HG03025 (cell line): ENCODE measurements around the gene GOLGA2.
"Not testable (repeated sequence)": the region's sequence is repeated elsewhere in the genome, so short reads cannot be mapped to it uniquely, and the experiment has no call there.

Source experiments
- ATAC-seq: cut with Tn5 transposase; IDR thresholded peaks from one replicate; pipeline ENCODE4 v1.9.1; 2021; ENCODE audit warnings: mild to moderate bottlenecking, moderate library complexity; ENCODE audit not compliant: unreplicated experiment, low FRiP score

The GOLGA2 gene

DNA sequence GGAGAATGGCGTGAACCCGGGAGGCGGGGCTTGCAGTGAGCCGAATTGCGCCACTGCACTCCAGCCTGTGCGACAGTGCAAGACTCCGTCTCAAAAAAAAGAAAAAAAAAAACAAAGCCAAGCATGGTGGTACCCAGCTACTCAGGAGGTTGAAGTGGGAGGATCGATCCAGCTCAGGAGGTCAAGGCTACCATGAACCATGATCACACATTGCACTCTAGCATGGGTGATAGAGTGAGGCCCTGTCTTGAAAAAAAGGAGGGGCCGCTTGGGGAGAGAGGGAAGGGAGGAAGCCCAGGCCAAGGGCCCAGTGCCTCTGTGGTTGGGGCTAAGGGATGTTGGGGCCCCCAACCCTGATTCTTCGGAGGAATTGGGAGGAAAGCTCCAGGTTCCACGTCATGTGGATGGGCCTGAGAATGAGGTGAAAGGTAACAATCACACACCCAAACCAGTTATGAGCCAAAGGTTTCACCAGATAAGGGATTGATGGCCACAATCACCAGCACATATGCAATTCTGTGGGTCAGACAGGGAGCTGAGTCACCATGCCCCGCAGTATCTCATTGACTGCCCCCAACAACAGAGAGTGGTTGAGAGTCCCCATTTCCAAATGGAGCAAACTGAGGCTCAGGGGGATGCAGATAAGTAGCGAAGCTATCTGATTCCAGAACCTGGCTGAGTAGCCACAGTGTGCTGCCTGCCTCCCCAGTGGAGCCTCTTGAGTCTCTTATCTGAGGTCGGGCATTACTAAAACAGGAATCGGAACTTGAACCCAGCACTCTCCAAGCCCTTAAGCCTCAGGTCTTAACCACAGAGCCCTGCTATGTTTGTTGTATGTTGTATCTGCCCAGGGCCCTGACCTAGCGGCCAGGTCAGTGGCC, 20.8 kb upstream of the GOLGA2 start:
- ATAC-seq: no peak

DNA sequence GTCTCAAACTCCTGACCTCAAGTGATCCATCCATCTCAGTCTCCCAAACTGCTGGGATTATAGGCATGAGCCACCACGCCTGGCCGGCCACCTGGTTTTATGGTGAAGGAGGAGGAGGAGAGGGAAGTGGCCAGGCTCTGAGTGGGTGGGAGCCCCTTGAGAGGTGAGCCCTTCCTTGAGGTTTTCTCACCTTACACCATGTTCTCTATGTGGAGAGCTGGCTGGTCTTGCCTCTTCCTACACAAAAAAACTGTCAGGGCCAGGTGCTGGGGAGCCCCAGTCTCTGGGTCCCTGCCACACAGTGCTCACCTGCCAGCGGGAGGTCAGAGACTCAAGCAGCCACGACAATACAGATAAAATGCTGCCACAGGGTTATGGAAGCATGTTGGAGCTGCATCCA, 18.3 kb upstream of the GOLGA2 start:
- no peak for ATAC-seq

DNA sequence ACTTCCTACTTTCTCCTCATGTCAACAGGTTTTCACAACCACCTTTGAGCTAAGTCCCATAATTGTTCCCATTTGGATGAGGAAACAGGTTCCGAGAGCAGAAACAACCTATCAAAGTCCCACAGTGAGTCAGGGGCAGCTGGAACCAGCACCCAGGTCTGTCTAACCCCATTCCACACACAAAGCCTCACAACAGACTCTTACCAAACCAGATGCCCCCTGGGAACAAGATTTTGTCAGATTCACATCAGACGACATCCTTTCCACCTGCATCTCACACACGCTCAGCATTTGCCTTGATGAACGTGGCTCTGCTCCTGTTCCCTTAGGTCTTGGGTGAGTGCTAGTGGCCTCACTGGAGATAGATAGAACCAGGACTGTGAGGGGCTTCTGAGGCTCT, 17.3 kb upstream of the GOLGA2 start:
- ATAC-seq: no peak

DNA sequence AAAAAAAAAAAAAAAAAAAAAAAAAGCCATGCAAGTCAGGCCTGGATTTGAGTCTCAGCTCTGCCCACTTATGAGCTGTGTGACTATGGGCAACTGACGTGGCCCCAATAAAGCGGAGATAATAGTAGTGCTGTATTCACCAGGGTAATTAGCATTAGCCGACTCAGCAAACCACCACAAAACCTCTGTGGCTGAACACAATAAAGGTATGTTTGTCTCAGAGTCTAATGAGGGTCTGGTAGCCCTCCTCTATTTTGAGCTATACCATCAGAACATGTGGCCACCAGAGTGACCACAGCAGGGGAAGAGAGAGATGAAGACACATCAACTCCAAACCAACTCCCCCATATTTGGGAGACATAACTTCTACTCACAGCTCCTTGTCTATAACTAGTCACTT, 16.2 kb upstream of the GOLGA2 start:
- ATAC-seq: no peak

- no peak for ATAC-seq
These were observed 12.6 kb upstream of the GOLGA2 start for GRCh38 chr9:128288273-128289004.

- no peak for ATAC-seq
These were observed 10.6 kb upstream of the GOLGA2 start for GRCh38 chr9:128286440-128286839.

DNA sequence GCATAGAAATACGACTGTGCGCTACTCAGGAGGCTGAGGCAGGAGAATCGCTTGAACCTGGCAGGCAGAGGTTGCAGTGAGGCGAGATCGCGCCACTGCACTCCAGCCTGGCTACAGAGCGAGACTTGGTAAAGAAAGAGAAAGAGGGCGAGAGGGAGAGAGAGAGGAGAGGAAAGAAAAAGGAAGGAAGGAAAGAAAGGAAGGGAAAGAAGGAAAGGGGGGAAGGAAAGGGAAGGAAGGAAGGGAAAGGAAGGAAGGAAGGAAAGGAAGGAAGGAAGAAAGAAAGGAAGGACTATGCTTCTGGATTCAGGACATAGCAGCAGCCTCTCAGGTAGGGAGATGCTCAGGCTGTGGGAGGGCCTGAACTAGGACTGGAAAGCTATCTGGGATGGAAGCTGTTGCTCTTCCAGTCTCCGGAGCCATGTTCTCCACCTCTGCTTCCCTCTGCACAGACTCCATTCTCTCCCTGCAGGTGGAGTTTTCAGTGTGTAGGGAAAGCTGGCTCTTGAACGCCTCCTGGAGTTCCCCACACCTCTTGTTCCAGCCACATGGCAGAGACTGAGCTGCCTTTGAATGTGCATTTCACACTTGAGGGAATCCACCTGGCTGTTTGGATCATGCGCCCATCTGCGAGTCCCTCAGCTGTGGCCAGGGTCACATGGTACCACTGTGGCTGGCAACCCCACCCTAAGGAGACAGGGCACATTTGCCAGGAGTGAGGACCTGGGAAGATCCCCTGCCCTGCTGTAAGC, 9.4 kb upstream of the GOLGA2 start:
- no peak for ATAC-seq

GRCh38 chr9:128282500-128282899, 6.7 kb upstream of the GOLGA2 start:
- no peak for ATAC-seq

DNA sequence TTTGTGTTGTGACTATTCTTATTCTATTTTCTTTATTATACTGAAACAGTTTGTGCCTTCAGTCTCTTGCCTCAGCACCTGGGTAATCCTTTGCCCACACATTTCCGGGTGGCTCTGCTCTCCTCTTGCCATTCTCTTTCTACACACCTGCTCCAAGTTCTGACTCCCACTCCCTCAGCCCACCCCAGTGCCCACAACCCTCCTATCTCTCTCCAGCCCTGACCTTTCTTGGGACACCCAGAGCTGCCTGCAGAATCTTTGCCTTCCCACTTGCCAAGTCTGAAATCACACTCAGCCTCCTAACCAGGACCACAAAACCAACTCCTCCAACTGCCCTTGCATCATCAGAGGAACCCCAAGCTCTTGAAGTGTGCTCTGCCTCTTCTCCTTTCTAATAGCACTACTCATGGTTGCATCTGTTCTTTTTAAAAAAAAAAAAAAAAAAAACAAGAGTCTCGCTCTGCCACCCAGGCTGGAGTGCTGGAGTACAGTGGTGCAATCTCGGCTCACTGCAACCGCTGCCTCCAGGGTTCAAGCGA, 4.3 kb upstream of the GOLGA2 start:
- no peak for ATAC-seq

DNA sequence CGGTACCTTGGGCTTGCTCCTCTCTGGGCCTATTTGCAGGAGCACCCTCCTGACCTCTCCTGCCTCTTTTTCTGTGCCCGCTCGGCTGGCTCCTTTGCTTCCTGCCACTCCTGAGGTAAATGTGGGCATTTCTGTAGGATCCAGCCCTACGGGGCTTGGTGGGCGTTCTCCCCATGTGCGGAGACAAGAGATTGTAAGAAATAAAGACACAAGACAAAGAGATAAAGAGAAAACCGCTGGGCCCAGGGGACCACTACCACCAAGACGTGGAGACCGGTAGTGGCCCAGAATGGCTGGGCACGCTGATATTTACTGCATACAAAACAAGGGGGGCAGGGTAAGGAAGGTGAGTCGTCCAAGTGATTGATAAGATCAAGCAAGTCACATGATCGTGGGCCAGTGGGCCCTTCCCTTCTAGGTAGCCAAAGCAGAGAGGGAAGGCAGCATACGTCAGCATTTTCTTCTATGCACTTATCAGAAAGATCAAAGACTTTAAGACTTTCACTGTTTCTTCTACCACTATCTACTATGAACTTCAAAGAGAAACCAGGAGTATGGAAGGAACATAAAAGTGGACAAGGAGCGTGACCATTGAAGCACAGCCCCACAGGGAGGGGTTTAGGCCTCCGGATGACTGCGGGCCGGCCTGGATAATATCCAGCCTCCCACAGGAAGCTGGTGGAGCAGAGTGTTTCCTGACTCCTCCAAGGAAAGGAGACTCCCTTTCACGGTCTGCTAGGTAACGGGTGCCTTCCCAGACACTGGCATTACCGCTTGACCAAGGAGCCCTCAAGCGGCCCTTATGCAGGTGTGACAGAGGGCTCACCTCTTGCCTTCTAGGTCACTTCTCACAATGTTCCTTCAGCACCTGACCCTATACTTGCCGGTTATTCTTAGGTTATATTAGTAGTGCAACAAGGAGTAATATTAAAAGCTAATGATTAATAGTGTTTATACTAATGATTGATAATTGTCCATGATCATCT, 3.6 kb upstream of the GOLGA2 start:
- not testable (repeated sequence) for ATAC-seq

- no peak for ATAC-seq
These were observed 915 bp upstream of the GOLGA2 start for GRCh38 chr9:128276574-128277270.

- ATAC-seq: peak; percentile 88
These were observed 284 bp upstream of the GOLGA2 start, which contains the start of gene SWI5 for GRCh38 chr9:128276008-128276573. TSS of gene SWI5 (plus strand) at chr9:128276276.

GRCh38 chr9:128274245-128274644, 1.6 kb downstream of the GOLGA2 start:
- ATAC-seq: no peak

DNA sequence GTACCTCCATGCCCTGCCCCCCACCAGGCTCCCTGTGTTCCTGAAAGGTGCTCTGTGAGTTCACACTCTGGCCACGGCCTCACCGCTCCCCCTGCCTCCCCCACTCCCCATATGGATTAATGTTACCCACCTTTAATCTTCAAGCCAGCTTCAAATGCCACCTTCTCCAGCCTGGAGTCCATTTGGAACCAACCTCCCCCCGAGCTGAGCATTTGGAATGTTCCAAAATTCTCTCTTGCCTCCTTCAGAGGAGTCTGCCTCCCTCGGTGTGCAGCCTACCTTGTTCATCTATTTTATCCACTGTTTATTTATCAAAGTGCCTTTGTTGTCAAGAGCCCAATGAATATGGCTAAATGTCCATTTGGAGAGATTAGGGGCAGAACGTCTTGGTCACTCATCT, 4.3 kb downstream of the GOLGA2 start:
- ATAC-seq: no peak

DNA sequence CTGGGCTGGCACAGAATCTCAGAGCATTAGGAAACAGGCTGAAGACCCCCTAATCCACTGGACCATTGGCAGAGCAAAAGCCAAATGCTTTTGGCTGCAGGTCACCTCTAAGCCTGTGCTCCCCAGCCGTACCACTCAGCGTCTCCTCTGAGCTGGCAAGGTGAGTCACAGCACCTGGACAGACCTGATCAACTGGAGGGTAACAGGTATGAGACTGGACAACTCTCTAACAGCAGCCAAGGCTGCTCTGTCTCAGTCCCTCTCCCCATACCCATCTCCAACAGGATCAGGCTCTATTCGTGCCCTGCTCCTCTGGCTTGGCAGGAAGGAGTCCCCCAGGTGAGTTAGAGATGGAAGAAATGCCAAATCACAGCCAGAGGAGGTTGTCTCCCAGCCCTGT, 4.7 kb downstream of the GOLGA2 start:
- no peak for ATAC-seq

DNA sequence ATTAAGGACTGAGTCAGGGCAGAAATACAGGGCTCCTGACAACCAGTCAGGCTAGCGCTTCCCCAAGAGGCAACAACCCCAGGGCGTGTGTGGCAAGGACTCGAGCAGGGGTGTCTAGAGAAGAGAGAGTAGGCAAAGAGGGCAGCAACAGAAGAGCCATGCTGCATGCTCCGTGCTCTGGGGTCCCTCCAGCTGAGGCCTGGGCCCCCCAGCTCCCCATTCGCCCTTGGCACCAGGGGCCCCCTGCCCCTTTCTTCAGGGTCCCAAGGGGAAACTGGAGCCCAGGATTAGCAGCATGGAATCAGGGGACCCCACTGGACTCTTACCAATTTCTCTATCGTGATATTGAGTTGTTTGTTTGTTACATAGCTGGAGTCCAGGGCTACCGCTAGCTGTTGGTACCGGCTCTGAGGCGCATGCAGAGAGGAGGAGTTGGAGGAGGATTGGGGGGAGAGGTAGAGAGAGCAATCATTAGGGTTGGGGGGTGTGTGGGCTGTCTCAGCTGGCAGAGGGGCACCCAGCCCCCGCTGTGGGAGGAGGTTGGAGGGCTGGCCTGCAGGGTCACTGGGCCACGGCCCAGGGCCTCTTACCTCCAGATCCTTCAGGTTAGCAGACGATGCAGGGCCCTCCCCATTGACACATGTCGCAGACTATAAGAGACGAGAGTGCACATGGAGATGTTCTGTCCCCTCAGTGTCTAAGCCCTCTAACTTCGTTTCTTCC, 8.8 kb downstream of the GOLGA2 start:
- no peak for ATAC-seq

DNA sequence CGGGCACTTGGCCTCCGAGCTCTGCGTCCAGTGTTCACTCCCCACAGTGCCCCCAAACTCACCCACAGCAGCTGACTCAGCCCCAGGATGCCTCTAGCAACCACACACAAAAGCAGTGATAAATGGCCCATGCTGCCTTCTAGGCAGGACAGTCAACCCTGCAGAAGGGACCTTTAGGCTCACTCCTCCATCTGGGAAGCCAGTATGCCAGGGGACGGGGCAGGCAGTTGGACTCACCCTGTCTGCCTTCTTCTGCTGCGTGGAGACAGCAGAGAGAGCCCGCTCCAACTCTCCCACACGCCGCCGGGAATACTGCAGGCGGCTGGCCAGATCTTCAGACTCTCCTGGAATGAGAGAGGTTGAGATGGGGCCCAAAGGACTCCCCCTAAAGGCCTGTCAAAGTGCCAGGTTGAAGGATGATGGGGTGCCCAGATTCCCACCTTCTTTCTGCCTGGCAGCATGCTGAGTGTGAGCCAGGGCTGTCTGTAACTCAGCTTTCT, 10.4 kb downstream of the GOLGA2 start:
- ATAC-seq: no peak

DNA sequence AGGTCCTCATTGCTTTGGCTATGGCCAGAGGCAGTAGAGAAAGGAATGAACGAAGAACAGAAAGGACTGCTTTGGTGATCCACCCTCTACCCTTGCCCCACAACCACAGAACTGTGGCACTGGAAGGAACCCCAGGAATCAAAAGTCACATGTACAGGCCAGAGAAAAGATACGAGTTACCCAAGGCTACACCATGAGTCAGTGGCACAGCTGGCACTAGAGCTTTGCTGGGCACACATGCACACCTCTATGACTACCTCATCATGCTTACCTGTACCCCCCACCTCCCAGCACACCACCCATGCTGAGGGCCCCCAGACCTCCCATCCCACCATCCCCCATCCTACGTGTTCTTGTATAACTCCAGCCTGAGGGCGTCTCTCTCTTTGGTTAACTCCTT, 13.1 kb downstream of the GOLGA2 start:
- no peak for ATAC-seq
